ENCODE results near the gene ACOX3. TPM values are rescaled to one million over a fixed set of nuclear protein-coding genes. Genes with fewer than 3 reads are reported as not detected.

Gene ACOX3
- total and polyA plus RNA-seq, 2 of the 8 experiments (the other 6 are each of a cell fraction or from before 2014, with no cell fraction given) = 2.5 to 9.9 TPM

DNA sequence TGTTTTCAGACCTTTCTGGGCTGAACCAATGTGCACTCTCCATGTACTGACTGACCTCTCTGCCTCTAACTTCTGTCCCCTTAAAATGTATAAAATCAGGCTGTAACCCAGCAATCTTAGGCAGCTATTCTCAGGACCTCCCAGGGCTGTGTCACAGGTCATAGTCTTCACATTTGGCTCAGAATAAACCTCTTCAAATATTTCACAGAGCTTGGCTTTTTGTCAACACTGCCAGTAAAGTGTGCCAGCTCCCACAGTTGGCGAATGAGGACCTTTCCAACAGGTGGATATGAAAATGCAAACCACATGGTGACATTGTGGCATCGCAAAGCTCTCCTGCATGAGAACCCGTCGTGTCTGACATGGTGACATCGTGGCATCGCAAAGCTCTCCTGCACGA, 76.4 kb downstream of the ACOX3 start (continued):
- TF ChIP-seq, protein P1, sequence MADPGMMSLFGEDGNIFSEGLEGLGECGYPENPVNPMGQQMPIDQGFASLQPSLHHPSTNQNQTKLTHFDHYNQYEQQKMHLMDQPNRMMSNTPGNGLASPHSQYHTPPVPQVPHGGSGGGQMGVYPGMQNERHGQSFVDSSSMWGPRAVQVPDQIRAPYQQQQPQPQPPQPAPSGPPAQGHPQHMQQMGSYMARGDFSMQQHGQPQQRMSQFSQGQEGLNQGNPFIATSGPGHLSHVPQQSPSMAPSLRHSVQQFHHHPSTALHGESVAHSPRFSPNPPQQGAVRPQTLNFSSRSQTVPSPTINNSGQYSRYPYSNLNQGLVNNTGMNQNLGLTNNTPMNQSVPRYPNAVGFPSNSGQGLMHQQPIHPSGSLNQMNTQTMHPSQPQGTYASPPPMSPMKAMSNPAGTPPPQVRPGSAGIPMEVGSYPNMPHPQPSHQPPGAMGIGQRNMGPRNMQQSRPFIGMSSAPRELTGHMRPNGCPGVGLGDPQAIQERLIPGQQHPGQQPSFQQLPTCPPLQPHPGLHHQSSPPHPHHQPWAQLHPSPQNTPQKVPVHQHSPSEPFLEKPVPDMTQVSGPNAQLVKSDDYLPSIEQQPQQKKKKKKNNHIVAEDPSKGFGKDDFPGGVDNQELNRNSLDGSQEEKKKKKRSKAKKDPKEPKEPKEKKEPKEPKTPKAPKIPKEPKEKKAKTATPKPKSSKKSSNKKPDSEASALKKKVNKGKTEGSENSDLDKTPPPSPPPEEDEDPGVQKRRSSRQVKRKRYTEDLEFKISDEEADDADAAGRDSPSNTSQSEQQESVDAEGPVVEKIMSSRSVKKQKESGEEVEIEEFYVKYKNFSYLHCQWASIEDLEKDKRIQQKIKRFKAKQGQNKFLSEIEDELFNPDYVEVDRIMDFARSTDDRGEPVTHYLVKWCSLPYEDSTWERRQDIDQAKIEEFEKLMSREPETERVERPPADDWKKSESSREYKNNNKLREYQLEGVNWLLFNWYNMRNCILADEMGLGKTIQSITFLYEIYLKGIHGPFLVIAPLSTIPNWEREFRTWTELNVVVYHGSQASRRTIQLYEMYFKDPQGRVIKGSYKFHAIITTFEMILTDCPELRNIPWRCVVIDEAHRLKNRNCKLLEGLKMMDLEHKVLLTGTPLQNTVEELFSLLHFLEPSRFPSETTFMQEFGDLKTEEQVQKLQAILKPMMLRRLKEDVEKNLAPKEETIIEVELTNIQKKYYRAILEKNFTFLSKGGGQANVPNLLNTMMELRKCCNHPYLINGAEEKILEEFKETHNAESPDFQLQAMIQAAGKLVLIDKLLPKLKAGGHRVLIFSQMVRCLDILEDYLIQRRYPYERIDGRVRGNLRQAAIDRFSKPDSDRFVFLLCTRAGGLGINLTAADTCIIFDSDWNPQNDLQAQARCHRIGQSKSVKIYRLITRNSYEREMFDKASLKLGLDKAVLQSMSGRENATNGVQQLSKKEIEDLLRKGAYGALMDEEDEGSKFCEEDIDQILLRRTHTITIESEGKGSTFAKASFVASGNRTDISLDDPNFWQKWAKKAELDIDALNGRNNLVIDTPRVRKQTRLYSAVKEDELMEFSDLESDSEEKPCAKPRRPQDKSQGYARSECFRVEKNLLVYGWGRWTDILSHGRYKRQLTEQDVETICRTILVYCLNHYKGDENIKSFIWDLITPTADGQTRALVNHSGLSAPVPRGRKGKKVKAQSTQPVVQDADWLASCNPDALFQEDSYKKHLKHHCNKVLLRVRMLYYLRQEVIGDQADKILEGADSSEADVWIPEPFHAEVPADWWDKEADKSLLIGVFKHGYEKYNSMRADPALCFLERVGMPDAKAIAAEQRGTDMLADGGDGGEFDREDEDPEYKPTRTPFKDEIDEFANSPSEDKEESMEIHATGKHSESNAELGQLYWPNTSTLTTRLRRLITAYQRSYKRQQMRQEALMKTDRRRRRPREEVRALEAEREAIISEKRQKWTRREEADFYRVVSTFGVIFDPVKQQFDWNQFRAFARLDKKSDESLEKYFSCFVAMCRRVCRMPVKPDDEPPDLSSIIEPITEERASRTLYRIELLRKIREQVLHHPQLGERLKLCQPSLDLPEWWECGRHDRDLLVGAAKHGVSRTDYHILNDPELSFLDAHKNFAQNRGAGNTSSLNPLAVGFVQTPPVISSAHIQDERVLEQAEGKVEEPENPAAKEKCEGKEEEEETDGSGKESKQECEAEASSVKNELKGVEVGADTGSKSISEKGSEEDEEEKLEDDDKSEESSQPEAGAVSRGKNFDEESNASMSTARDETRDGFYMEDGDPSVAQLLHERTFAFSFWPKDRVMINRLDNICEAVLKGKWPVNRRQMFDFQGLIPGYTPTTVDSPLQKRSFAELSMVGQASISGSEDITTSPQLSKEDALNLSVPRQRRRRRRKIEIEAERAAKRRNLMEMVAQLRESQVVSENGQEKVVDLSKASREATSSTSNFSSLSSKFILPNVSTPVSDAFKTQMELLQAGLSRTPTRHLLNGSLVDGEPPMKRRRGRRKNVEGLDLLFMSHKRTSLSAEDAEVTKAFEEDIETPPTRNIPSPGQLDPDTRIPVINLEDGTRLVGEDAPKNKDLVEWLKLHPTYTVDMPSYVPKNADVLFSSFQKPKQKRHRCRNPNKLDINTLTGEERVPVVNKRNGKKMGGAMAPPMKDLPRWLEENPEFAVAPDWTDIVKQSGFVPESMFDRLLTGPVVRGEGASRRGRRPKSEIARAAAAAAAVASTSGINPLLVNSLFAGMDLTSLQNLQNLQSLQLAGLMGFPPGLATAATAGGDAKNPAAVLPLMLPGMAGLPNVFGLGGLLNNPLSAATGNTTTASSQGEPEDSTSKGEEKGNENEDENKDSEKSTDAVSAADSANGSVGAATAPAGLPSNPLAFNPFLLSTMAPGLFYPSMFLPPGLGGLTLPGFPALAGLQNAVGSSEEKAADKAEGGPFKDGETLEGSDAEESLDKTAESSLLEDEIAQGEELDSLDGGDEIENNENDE (IDR thresholded peaks at IDR 0.05; ENCODE audit: insufficient replicate concordance, low read length) = no peak
- no peak for TF ChIP-seq CHD1 (IDR thresholded peaks at IDR 0.05; ENCODE audit: low read depth, low read length)
- TF ChIP-seq MAFK (IDR thresholded peaks at IDR 0.05; ENCODE audit: low read depth, low read length) = no peak
- TF ChIP-seq EZH2 (IDR thresholded peaks at IDR 0.05; ENCODE audit: low read depth, low read length, severe bottlenecking) = no peak
- no peak for TF ChIP-seq SP1 (IDR thresholded peaks at IDR 0.05; ENCODE audit: low read depth, low read length)
- no peak for TF ChIP-seq CBX8 (IDR thresholded peaks at IDR 0.05; ENCODE audit: borderline replicate concordance, low read depth, low read length)
- no peak for TF ChIP-seq RBBP5 (IDR thresholded peaks at IDR 0.05; ENCODE audit: borderline replicate concordance, low read depth, low read length)
- TF ChIP-seq SP4 (IDR thresholded peaks at IDR 0.05; ENCODE audit: low read length) = no peak
- TF ChIP-seq SP2 (IDR thresholded peaks at IDR 0.05; ENCODE audit: low read length) = no peak
